AG09319 (cell line): ENCODE data around the gene EIPR1.

Experiments used
- DNase-seq: peaks from one replicate; pipeline ENCODE4 v3.0.0-alpha.2; 2010; ENCODE audit warnings: low read depth; ENCODE audit errors: extremely low read depth
- CTCF ChIP-seq: IDR thresholded peaks from 2 replicates; pipeline ENCODE4 v1.5.1; 2011; ENCODE audit warnings: low read depth, mild to moderate bottlenecking, inconsistent platforms, low read length, moderate library complexity

EIPR1 gene

GRCh38 chr2:3343012-3343411, 34.6 kb downstream of the EIPR1 start:
- no peak for DNase-seq
- no peak for TF ChIP-seq CTCF

- no peak for TF ChIP-seq CTCF
- no peak for DNase-seq
Observed at GRCh38 chr2:3342324-3342723, 35.3 kb downstream of the EIPR1 start.

DNA sequence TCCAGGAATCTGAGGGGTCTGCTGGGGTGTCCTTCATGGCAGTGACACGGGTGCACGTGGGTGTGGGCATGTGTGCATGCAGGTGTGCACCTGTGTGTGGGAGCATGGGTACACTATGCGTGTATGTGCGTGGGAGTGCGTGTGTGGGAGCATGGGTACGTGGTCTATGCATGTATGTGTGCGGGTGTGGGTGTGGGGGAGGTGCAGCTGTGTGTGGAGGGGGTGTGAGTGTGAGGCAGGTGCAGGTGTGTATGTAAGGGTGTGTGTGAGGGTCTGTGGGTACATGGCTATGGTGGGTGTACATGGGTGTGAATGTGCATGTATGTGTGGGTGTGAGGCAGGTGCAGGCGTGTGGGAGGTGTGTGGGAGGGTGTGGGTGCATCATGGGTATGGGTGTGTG, 36.3 kb downstream of the EIPR1 start:
- no peak for DNase-seq
- TF ChIP-seq CTCF, result no peak

GRCh38 chr2:3340144-3340543, 37.5 kb downstream of the EIPR1 start:
- DNase-seq, result no peak
- no peak for TF ChIP-seq CTCF

- DNase-seq, result no peak
- TF ChIP-seq CTCF, result no peak
Observed at GRCh38 chr2:3338340-3338739, 39.3 kb downstream of the EIPR1 start.

DNA sequence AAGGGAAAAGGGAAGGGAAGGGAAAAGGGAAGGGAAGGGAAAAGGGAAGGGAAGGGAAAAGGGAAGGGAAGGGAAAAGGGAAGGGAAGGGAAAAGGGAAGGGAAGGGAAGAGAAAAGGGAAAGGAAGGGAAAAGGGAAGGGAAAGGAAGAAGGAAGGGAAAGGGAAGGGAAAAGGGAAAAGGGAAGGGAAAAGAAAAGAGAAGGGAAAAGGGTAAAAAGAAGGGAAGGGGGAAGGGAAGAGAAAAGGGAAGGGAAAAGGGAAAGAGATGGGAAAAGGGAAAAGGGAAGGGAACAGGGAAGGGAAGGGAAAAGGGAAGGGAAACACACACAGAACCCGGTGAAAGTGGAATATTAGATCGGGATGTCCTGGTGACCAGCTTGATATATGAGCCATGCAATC, 40.8 kb downstream of the EIPR1 start:
- no peak for DNase-seq

More for the DNA sequence above, 40.8 kb downstream of the EIPR1 start:
- no peak for TF ChIP-seq CTCF
